OCI-LY1 (cell line): ENCODE measurements around the gene HPS5.

Experiments
- CTCF ChIP-seq: fragments of 200-600 bp; sonication (generic), shearing (Covaris generic); IDR thresholded peaks from 2 replicates; pipeline ENCODE4 v1.5.1; 2017; ENCODE audit warnings: mild to moderate bottlenecking, antibody characterized with exemption, low read length, moderate library complexity, mixed read lengths
- EZH2 ChIP-seq: fragments of 200-600 bp; sonication (generic), shearing (Covaris generic); IDR thresholded peaks from 2 replicates; pipeline ENCODE4 v1.8.0; 2017; ENCODE audit warnings: borderline replicate concordance, mixed run types, mild to moderate bottlenecking, antibody characterized with exemption, low read length, moderate library complexity, mixed read lengths

- TF ChIP-seq CTCF (no peak), EZH2 (no peak)
These were observed 39.2 kb upstream of the HPS5 start for GRCh38 chr11:18361154-18361553.
